IPS DF 4.7 (cell line): ENCODE data around the gene ZNF189.

Experiments used
- DNase-seq: peaks from one replicate; pipeline ENCODE4 v3.0.0-alpha.2; 2013; ENCODE audit warnings: low spot score; ENCODE audit errors: extremely low read depth

The ZNF189 gene

DNA sequence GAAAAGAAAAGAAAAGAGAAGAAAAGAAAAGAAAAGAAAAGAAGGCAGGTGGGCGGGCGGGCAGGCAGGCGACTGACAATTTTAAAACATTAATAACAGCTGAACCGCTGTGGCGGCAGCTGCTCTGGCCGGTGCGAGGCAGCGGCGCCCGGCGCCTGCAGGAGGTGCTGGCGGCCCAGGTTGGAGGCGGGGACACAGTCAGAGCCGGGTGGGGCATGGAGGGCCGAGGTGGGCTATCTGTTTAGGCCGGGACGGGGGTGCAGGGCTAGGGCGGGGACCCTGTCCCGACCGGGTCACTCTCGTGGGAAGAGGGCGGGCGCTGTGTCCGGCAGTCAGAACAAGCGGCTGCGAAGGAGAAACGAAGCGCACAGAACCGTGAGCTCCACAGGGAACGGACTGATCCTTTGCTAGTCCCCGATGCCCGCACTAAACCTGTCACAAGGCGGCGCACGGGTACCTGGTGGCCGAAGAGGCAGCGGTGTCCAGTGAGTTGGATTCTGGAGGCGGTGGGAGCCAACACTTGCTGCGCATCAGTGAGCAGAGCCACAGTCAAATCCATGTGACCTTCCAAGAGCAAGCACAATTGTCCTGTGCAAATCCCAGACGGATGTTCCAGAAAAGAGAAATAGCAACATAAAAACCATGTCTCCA lies 50.5 kb downstream of the ZNF189 start:
- no peak for DNase-seq

DNA sequence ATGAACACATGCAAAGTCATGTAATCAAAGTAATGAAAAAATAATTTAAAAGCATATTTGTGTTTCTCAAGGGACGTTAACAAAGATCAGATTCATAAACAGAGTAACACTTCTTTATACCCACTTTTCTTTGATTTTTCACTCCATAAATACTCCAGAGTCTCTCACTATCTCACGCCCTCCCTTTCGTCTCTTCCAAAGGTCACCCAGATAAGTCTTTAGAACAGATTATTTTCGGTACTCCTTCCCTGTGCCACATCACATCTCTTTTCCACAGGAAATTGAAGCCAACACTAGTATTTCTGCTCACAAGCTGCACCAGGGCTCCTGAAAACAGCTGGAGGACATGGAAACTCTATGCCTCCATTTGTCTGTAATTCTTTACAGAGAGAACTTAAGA lies 52.3 kb downstream of the ZNF189 start:
- DNase-seq, result no peak

DNA sequence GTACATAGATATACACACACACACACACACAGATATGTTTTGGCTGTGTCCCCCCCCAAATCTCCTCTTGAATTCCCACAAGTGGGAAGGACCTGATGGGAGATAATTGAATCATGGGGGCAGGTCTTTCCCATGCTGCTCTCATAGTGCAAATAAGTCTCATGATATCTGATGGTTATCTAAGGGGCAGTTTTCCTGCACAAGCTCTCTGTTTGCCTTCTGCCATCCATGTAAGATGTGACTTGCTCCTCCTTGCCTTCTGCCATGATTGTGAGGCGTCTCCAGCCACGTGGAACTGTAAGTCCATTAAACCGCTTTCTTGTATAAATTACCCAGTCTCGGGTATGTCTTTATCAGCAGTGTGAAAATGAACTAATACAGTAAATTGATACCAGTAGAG lies 52.8 kb downstream of the ZNF189 start:
- no peak for DNase-seq

DNA sequence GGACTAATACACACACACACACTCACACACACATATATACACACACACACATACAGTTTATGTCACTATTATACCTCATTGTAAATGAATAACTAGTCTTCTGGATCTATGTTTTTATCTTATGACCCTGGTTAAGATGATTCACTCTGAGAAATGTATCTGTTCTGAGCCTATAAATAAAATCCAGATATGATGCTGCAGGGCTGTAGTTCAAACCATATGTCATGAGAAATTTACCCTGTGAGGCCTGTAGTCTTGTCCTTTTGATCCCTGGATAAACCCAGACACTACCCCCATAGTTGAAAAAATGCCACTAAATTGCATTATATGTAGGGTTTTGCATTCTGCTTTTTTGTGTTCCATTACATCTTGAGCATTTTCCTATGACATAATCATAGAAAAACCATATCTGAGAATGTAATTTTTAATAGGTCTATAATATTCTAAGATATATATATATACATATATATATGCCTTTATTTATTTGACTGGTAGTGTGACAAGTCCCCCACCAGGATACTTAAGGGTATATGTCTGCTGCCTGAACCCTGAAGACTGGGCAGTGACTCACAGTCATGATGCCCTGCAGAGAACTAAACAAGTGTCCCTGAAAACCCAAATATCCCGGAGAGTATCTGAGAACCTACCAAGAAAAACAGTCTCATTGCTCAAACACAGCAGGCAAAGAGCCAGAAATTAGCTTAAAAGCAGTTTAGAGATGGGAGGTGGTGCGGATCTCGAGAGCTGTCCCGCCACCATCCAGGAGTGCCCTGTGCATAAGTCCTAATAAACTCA lies 55.3 kb downstream of the ZNF189 start:
- DNase-seq, result no peak

DNA sequence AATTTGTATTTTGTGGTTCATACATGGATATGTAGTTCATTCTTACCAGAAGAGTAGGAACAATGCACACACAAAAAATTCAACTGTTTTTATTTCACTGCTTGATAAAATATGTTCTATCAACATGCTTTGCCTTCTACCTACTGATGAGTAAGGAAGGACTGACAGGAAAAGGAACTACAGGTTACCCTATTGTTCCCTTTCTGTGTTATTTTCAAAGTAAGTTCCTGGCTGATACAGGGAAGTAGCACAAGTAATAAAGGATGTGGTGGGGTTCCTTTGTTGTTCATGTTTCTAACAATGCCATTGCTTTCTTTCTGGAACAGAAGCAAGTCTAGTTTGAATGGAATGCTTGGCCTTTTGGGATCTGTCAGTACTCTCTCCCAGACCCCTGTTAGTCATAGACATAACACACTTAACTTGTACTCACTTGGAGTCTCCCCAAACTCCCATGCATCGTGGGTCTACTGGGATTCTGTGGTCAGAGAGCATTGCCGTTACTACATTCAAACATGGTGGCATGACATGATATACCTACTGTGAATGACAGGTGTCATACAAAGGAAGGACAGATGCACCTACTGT lies 57.1 kb downstream of the ZNF189 start:
- no peak for DNase-seq

DNA sequence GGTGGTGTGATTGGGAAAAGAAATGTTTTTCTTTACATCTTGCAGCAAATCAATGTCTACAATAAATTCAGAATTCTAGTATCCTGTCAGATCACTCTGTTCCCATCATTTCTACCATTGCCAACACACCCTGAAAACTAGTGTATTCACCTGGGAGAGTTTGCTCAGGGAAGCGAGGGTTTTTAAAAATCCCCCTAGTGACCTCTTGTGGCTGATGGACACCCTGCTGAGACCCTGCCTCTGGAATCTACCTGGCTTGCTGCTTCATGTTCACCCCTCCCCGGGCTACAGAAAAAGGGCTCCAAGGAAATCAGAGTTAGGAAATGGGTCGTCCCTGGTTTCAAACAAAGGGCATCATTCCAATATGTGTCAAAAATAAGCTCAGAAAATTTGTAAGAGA lies 58.4 kb downstream of the ZNF189 start:
- no peak for DNase-seq

DNA sequence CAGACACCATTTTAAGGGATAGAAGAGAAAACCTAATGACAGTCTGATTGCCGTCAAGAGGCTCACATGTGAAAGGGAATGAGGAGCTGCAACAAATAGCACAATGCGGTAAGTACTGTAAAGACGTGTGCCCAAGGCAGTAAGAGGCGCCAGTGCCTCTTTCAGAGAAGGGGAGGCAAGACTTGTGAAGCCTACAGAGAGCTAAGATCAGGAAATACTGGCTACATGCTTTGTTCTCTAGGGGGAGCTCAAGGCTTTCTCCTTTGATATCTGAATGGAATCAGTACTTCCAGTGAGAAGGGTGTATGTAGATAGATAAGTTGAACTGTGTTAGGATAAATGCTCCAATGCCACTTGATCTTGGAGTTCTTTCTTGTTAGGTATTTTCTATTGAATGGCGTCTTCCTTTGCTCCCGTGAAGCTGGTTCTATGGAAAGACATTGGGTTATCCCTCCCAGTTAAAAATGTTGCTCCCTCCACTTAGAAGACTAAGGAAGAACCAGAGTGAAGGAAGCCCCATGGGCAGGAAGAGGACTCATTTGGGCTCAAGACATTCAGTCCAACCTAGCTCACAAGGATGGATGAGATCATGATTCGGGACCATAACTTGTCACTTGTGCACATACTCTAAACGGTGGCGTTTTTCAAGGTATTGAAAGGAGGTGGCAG lies 60.4 kb downstream of the ZNF189 start:
- DNase-seq, result peak; percentile 76
